A549 (cell line): ENCODE measurements around the gene BNIP1.

ENCODE experiments used
- JUN ChIP-seq, 2 experiments: fragments of >200 bp; sonication (Bioruptor Twin); formaldehyde crosslinking; IDR thresholded peaks; 2 replicates in 1 of 2; 3 replicates in 1 of 2; pipeline ENCODE4 v1.6.1; 2016 to 2017
- KDM5A ChIP-seq: fragments of 200-600 bp; sonication (generic); IDR thresholded peaks from 2 replicates; pipeline ENCODE4 v1.6.1; 2016; ENCODE audit warnings: antibody characterized with exemption, mild to moderate bottlenecking
- NFE2L2 ChIP-seq: fragments of 150-350 bp; conservative IDR thresholded peaks from 2 replicates; pipeline ENCODE4 v1.6.1; 2014; ENCODE audit warnings: low read length
- POLR2A ChIP-seq: IDR thresholded peaks from 2 replicates; pipeline ENCODE4 v1.6.1; 2012; ENCODE audit warnings: mild to moderate bottlenecking, low read length
- RAD21 ChIP-seq, 2 experiments: fragments of >200 bp in 1 of 2; sonication (Bioruptor Twin) in 1 of 2; formaldehyde crosslinking in 1 of 2; IDR thresholded peaks in 1 of 2; conservative IDR thresholded peaks in 1 of 2; 2 replicates in 1 of 2; 3 replicates in 1 of 2; pipeline ENCODE4 v1.6.1; 2012 to 2018; ENCODE audit warnings: inconsistent platforms in 1 of 2
- ZNF302 ChIP-seq: fragments of 250-450 bp; sonication (Bioruptor Pico); IDR thresholded peaks from 2 replicates; pipeline ENCODE4 v1.9.0; 2021; ENCODE audit warnings: inconsistent platforms, mild to moderate bottlenecking, moderate library complexity
- TF ChIP-seq, protein P1 (sequence below): fragments of >200 bp; sonication (Bioruptor Twin); formaldehyde crosslinking; IDR thresholded peaks from 3 replicates; pipeline ENCODE4 v1.5.1; 2016

DNA sequence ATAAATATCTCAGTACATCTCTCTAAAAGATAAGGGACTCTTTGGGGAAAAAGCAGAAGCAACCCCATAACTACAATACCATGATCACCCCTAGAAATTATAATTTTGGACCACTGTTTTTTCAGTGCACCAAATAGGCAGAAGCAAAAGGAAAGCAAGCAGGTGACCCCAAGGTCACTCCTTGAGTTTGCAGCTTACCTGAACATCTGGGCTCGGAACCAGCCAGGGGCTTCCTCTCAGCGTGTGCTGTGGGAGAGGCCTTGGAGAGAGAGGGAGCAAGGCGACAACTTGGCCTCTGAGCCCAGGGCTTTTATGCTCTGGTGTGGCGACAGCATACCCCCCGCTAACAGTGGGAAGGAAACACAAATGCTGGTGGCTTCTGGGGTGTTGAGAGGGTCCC is 16.8 kb downstream of the BNIP1 start:
- no peak for TF ChIP-seq KDM5A
- TF ChIP-seq NFE2L2: no peak
- TF ChIP-seq, protein P1, sequence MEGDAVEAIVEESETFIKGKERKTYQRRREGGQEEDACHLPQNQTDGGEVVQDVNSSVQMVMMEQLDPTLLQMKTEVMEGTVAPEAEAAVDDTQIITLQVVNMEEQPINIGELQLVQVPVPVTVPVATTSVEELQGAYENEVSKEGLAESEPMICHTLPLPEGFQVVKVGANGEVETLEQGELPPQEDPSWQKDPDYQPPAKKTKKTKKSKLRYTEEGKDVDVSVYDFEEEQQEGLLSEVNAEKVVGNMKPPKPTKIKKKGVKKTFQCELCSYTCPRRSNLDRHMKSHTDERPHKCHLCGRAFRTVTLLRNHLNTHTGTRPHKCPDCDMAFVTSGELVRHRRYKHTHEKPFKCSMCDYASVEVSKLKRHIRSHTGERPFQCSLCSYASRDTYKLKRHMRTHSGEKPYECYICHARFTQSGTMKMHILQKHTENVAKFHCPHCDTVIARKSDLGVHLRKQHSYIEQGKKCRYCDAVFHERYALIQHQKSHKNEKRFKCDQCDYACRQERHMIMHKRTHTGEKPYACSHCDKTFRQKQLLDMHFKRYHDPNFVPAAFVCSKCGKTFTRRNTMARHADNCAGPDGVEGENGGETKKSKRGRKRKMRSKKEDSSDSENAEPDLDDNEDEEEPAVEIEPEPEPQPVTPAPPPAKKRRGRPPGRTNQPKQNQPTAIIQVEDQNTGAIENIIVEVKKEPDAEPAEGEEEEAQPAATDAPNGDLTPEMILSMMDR: no peak
- TF ChIP-seq ZNF302 (CRISPR knock-in tag): no peak
- TF ChIP-seq JUN (IDR thresholded peaks at IDR 0.05): no peak
- no peak for TF ChIP-seq POLR2A
- TF ChIP-seq RAD21 (conservative IDR thresholded peaks at IDR 0.05 in 1 of 2, IDR thresholded peaks at IDR 0.05 in 1 of 2): no peak
